Adrenal gland (tissue), 5 donors: ENCODE data around the gene UBXN11.

Experiments used
- CTCF ChIP-seq, 6 experiments: fragments of 450-650 bp in 4 of 6; fragments of 200-600 bp in 2 of 6; sonication (generic) in 1 of 6; IDR thresholded peaks; 1 replicate in 5 of 6; 2 replicates in 1 of 6; pipeline versions ENCODE4 v1.5.1 to v1.8.0; 2016 to 2021; ENCODE audit warnings: antibody characterized with exemption in 6 of 6, mild to moderate bottlenecking in 2 of 6, moderate library complexity in 1 of 6
- POLR2A ChIP-seq, 2 donors: fragments of 450-650 bp; IDR thresholded peaks; one replicate each; pipeline ENCODE4 v1.6.1; 2017; ENCODE audit warnings: antibody characterized with exemption in 2 of 2, mild to moderate bottlenecking in 2 of 2, moderate library complexity in 1 of 2
- donor health status: DM: no; HTN: no; CAD: no.

- TF ChIP-seq CTCF (IDR thresholded peaks at IDR 0.05) (no peak), POLR2A (IDR thresholded peaks at IDR 0.05) (no peak)
These were observed 24.5 kb downstream of the UBXN11 start for GRCh38 chr1:26281971-26282370.
